CD4-positive, alpha-beta T cell treated with Interleukin-4 for 4 hours (primary cell): ENCODE measurements around the gene OPA1.
A peak's percentile ranks its signal among the peaks of the same experiment; 100 is the strongest.
"Not testable (repeated sequence)": the region's sequence is repeated elsewhere in the genome, so short reads cannot be mapped to it uniquely, and the experiment has no call there.

ENCODE experiments used
- DNase-seq: peaks from one replicate; pipeline ENCODE4 v3.0.0-alpha.2; 2020

OPA1 gene

DNA sequence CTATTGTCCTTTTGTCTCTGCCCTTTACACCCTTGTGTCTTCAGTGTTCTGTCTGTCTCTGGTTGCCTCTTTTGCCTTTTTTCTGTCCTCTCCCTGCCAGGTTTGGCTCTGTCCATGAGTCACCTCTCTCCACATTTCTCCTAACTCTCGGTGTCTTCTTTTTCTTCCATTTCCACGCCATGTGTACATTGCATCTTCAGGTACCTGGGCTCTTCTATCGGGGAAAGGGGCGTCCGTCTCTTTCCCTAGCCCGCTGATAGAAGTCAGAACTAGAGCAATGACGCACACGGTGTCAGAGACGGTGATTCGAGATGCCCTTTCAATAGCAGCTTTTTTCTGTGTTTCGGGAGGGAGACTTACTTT is 641 bp downstream of the OPA1 start:
- peak; percentile 21 for DNase-seq

DNA sequence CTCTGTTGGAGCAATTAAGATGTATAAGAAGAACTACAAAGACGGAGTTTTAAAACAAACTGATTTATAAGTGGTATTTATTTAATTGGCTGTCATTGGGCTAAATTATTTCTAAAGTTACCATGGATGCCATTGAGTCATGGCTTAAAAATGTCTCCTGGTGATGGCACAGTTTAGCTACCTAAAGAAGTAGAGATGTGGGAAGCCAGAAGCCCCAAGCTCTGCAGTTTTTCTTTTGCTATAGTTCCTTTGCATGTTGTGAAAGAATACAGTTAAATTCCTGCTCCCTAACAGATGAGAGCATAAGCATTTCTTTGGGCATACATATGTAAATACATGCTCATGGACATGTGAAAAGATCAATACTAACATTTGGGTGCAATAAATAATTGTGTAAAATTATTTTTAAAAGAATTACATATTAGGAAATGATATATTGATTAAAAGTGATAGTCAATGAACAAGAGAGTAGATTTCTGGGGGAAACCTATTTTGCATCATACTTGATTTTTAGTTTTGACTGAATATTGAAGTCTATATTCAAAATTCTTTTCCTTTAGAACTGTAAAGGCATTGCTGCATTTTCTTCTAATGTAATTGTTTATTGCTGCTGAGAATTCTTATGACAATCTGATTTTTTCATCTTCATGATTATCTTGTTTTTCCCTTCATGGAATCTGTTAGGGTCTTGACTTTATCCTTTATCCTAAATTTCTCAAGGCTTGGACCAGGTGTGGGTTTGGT is 2.1 kb downstream of the OPA1 start:
- DNase-seq: no peak

GRCh38 chr3:193595939-193596487 is 3.0 kb downstream of the OPA1 start:
- DNase-seq: no peak

GRCh38 chr3:193598202-193598601 is 5.2 kb downstream of the OPA1 start:
- DNase-seq: no peak

DNA sequence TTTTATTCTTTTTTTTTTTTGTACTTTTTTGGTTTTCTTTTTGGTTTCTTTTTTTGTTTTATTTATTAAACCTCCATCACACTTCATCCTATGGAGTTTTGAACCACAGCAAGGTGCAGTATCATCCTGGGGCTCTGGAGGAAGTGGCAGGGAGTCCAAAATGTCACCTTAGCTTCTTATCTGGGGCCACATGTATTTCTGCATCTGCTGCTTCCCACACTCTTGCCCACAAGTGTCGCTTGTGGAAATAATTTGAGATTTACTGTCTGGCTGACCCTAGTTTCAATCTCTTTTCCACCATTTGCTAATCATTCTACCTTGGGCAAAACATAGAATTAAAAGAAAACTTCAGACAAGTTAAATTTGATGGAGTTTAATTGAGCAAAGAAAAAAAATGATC is 6.4 kb downstream of the OPA1 start:
- DNase-seq: no peak

DNA sequence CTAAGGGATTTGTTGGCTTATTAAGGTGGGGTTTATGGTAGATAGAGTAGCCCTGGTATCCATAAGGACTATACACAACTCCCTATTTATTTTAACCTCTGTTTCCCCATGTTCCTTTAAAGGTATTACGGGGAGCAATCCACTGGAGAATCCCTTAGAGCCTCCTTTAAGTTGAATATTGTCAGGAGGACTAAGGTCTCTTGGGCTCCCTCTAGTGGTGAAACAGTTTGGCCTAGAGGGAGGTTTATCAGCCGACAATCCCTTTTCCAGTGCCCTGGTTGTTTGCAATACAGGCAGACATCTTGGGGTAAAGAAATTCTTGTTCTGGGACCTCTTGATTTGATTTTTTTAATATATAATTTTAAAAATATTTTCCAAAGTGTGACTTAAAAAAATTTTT is 12.9 kb downstream of the OPA1 start:
- DNase-seq: peak; percentile 72

GRCh38 chr3:193606892-193607291 is 13.9 kb downstream of the OPA1 start:
- not testable (repeated sequence) for DNase-seq

GRCh38 chr3:193610516-193610915 is 17.5 kb downstream of the OPA1 start:
- not testable (repeated sequence) for DNase-seq

- no peak for DNase-seq
These were observed 21.4 kb downstream of the OPA1 start for GRCh38 chr3:193614430-193614829.

DNA sequence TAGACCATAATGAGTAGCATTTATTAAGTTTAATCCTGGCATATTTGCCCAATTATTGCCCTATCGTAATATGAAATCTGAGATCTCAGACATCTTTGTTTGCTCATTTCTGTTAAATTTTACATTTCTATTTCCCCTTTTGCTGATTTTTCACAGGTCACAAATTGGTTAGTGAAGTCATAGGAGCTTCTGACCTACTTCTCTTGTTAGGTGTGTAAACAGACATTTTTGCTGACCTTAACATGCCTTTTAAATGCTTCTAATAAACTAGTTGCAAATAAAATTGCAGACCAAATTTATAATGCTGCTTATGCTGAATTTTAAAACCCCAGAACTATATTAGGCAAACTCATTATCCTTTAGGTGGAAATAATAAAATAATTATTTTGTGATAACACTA is 24.6 kb downstream of the OPA1 start:
- DNase-seq: no peak

GRCh38 chr3:193620057-193620456 is 27.0 kb downstream of the OPA1 start:
- no peak for DNase-seq

DNA sequence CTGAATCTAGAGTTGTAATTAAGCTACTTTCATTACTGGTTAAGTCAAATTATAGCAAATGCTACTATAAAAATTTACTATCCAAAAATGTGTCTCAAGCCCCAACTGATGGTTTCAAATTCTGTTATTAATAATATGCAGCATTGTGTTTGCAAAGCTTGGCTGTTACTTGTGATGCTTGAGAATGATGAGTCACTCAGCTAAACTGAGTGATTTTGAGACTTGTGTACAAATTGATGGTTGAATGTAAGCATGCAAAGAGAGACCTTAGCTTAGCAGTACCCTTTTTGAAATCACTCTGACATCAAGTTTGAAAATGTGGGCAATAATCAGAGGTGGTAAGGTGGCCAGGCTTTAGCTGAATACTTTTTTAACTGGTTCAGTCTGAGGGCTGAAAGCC is 27.6 kb downstream of the OPA1 start:
- DNase-seq: no peak

DNA sequence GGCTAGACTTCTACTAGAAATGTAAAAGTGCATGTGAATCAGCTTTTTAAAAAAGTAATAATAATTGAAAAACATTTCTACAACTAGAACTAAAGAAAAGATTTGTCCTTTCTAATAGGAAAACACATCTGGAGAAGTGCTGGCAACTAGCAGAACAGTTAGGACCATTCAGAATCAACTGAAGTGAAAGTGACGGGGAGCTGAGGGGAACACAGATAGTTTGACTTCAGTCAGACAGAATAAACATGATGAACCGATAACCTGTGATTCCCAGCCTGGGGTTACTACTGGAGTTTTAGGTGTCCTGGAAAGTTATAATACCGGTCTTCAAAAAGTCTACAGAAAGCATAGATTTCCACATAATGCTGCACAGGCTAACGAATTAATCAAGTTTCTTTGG is 28.1 kb downstream of the OPA1 start:
- DNase-seq: no peak

DNA sequence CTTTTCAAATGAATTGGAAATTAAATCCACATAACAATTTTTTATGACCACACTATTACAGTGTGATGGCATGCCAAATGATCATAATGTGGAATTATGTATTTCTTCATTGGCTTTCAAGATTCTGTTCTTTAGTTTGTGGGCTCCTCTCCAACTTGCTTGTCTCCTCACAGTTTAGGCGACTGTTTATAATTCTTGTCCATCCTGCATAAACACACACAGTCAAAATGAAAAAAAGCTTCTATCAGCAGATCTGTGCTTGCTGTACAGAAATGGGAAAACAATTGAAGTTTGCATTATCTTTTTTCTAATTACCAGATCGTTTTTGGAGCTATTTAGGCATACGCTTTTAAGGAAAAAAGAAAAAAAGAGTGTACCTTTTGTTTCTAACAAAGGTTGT is 37.0 kb downstream of the OPA1 start:
- no peak for DNase-seq

- DNase-seq: no peak
These were observed 44.8 kb downstream of the OPA1 start for GRCh38 chr3:193637831-193638230.

- no peak for DNase-seq
These were observed 45.8 kb downstream of the OPA1 start for GRCh38 chr3:193638833-193639232.

DNA sequence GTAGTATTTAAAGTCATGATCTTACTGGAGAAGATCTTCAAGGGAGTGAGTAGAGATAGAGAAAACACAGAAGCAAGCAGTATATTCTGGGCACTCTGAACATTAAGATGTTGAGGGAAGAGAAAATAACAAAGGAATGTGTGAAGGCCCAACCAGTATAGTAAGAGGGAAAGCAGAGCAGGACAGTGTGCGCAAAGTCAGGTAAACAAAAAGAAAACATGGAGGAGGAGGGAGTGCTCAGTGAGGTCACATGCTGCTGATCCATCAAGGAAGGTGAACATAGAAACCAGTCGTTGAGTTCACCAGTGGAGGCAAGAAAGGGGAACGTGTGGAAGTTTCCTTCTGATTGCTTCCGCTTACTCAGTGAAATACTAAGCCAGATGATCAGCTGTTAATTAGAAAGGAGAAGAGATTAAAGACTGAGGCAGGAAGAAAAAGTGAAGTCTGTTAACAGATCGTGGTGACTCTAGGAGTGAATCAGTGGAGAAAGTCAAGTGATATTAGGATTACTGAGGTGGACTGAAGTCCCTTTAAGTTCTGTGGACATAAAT is 47.2 kb downstream of the OPA1 start:
- DNase-seq: no peak

DNA sequence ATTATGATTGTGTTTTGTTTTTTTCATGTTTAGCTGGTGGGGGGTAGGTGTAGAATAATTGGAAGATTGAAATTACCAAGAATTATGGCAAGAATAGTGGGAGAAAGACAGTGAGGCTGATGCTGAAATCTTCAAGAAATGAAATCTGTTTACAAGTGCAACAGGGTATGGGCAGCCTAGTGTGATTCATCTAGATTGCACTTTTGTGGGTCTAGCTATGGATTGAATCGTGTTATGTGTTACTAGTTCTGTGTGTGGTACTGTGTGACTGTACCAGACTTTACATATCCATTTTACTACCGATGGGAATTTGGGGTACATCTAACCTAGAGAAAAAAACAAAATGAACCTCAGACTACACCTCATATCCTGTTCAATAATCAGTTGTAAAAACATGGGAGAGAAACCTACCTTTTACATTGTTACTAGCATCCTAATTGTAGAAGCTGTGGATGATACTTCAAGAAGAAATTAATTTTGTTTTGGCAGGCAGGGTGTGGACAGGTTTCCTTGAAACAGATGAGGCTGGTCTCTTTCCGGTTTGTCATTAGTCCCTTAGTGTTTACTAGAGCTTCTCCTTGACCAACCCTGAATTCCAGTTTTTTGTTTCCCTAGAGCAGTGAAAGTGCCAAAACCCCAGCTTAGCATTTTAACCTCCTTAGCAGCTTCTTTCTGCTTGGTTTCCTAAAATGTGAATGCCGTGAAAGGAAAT is 47.9 kb downstream of the OPA1 start:
- no peak for DNase-seq

- no peak for DNase-seq
These were observed 48.4 kb downstream of the OPA1 start for GRCh38 chr3:193641440-193641775.

DNA sequence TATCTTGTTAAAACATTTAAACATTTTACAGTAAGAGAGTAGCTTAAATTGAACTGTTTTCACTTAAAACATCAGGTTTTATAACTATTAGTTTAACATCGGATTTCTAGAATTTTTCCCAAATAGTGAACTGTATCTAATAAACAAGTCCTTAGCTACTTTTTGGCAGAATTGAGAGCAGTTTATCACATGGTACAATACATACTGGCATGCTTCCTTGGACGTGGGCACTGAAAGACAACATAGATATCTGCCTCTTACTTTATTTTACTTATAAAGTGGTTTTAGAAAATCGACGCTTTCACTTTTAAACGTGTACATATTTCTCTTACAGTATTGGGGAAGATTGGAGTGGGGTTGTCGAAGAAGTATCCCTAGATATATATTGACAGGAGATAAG is 52.8 kb downstream of the OPA1 start:
- no peak for DNase-seq

GRCh38 chr3:193648542-193649076 is 55.6 kb downstream of the OPA1 start:
- DNase-seq: no peak

DNA sequence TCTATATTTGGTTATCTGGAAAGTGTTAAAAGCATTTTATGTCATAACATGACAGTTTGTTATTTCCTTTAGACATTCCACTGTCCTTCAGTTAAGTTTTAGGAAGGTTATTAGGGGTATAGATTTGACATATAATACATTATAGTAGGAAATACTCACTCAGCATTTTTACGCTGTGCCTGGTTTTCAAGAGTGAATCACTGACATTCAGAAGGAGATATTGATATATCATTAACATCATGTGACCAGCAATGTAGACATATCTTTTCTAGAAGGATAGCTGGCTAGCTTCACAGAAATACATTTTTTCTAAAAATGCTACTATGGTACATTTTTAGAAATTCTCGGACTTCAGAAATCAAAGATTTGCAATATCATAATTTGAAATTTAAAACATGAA is 57.6 kb downstream of the OPA1 start:
- DNase-seq: no peak

- no peak for DNase-seq
These were observed 62.9 kb downstream of the OPA1 start for GRCh38 chr3:193655831-193656433.

DNA sequence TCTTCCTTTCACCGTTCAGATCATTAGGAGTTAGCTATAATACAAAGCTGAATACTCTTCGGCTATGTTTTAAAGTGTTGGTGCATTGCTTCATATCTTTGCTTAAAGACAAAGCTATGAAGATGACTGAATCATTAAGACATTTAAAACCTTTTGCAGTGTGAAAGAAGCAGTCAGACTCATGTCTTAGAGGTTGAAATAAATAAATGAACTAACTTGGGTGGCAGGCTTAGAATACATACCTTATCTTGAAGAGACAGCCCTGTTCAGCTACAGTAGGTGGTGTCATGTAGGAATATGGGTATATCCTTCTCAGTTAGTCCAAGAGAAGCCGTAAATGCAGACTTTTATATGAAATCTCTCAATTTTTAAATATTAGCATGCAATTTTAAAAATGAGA is 63.4 kb downstream of the OPA1 start:
- no peak for DNase-seq
